OCI-LY1 (cell line): ENCODE data around the gene AUH.

Experiments used
- CTCF ChIP-seq: fragments of 200-600 bp; sonication (generic), shearing (Covaris generic); IDR thresholded peaks from 2 replicates; pipeline ENCODE4 v1.5.1; 2017; ENCODE audit warnings: mild to moderate bottlenecking, antibody characterized with exemption, low read length, moderate library complexity, mixed read lengths
- EZH2 ChIP-seq: fragments of 200-600 bp; sonication (generic), shearing (Covaris generic); IDR thresholded peaks from 2 replicates; pipeline ENCODE4 v1.8.0; 2017; ENCODE audit warnings: borderline replicate concordance, mixed run types, mild to moderate bottlenecking, antibody characterized with exemption, low read length, moderate library complexity, mixed read lengths

- TF ChIP-seq CTCF (no peak), EZH2 (no peak)
These were observed 140.4 kb downstream of the AUH start for GRCh38 chr9:91221332-91221731.
